ENCODE results near the gene SH3BGR.
A peak's percentile ranks its signal among the peaks of the same experiment; 100 is the strongest.
"Not testable (repeated sequence)": the region's sequence is repeated elsewhere in the genome, so short reads cannot be mapped to it uniquely, and the experiment has no call there.

Gene SH3BGR

GRCh38 chr21:39451332-39452206 lies at the start of gene SH3BGR:
SH3BGR (plus strand) TSS chr21:39451970; CDS start chr21:39452097, 127 bp downstream.
- DNase-seq = no peak

- no peak for DNase-seq
These were observed 45.7 kb upstream of the SH3BGR start for GRCh38 chr21:39406065-39406464.

GRCh38 chr21:39419204-39419603 lies 32.6 kb upstream of the SH3BGR start:
- DNase-seq = not testable (repeated sequence)

GRCh38 chr21:39422527-39423241 lies 29.1 kb upstream of the SH3BGR start:
- no peak for DNase-seq

GRCh38 chr21:39429445-39429844 lies 22.3 kb upstream of the SH3BGR start:
- no peak for DNase-seq

GRCh38 chr21:39430016-39430415 lies 21.8 kb upstream of the SH3BGR start:
- no peak for DNase-seq

- no peak for DNase-seq
These were observed 21.3 kb upstream of the SH3BGR start for GRCh38 chr21:39430457-39430856.

GRCh38 chr21:39430954-39431353 lies 20.8 kb upstream of the SH3BGR start:
- no peak for DNase-seq

GRCh38 chr21:39434950-39435349 lies 16.8 kb upstream of the SH3BGR start:
- DNase-seq = no peak

- DNase-seq = no peak
These were observed 12.5 kb upstream of the SH3BGR start for GRCh38 chr21:39439232-39439631.

- DNase-seq = peak; percentile 49
These were observed 10.0 kb upstream of the SH3BGR start for GRCh38 chr21:39441502-39442475.

GRCh38 chr21:39444421-39445180 lies 7.2 kb upstream of the SH3BGR start:
- DNase-seq = no peak

GRCh38 chr21:39445321-39446269 lies 6.2 kb upstream of the SH3BGR start, which contains the start of gene LCA5L:
LCA5L (minus strand) TSS chr21:39445778; CDS start chr21:39428493, 17,285 bp downstream.
- peak; percentile 84 for DNase-seq

GRCh38 chr21:39447264-39447663 lies 4.5 kb upstream of the SH3BGR start:
- DNase-seq = no peak

GRCh38 chr21:39452207-39452969 lies 618 bp downstream of the SH3BGR start:
- no peak for DNase-seq

GRCh38 chr21:39452970-39453342 lies 1.2 kb downstream of the SH3BGR start:
- DNase-seq = no peak

GRCh38 chr21:39453571-39454179 lies 1.9 kb downstream of the SH3BGR start:
- no peak for DNase-seq

- no peak for DNase-seq
These were observed 3.3 kb downstream of the SH3BGR start for GRCh38 chr21:39454949-39455668.

GRCh38 chr21:39456665-39457064 lies 4.9 kb downstream of the SH3BGR start:
- DNase-seq = no peak
